ENCODE measurements around the gene PDHA2.
"Not testable (repeated sequence)": the region's sequence is repeated elsewhere in the genome, so short reads cannot be mapped to it uniquely, and the experiment has no call there.

Gene PDHA2

GRCh38 chr4:95839891-95840290, at the start of gene PDHA2:
PDHA2 (plus strand) TSS chr4:95840093; CDS start chr4:95840151, 58 bp downstream.
- DNase-seq = no peak

GRCh38 chr4:95798003-95798402, 41.9 kb upstream of the PDHA2 start:
- no peak for DNase-seq

GRCh38 chr4:95798727-95799126, 41.2 kb upstream of the PDHA2 start:
- no peak for DNase-seq

- no peak for DNase-seq
Observed at GRCh38 chr4:95821867-95822266, 18.0 kb upstream of the PDHA2 start.

- DNase-seq = no peak
Observed at GRCh38 chr4:95825546-95825945, 14.3 kb upstream of the PDHA2 start.

GRCh38 chr4:95830651-95831050, 9.2 kb upstream of the PDHA2 start:
- DNase-seq = no peak

GRCh38 chr4:95831166-95831565, 8.7 kb upstream of the PDHA2 start:
- no peak for DNase-seq

GRCh38 chr4:95833711-95834194, 6.1 kb upstream of the PDHA2 start:
- DNase-seq = no peak

GRCh38 chr4:95835672-95836071, 4.2 kb upstream of the PDHA2 start:
- no peak for DNase-seq

GRCh38 chr4:95838192-95838591, 1.7 kb upstream of the PDHA2 start:
- DNase-seq = no peak

- DNase-seq = no peak
Observed at GRCh38 chr4:95847908-95848460, 8.1 kb downstream of the PDHA2 start.

GRCh38 chr4:95850161-95850560, 10.3 kb downstream of the PDHA2 start:
- no peak for DNase-seq

GRCh38 chr4:95857761-95858160, 17.9 kb downstream of the PDHA2 start:
- DNase-seq = no peak

GRCh38 chr4:95867919-95868318, 28.0 kb downstream of the PDHA2 start:
- no peak for DNase-seq

GRCh38 chr4:95869414-95869813, 29.5 kb downstream of the PDHA2 start:
- not testable (repeated sequence) for DNase-seq

- no peak for DNase-seq
Observed at GRCh38 chr4:95869961-95870500, 30.1 kb downstream of the PDHA2 start.

GRCh38 chr4:95877636-95878035, 37.7 kb downstream of the PDHA2 start:
- DNase-seq = no peak

- no peak for DNase-seq
Observed at GRCh38 chr4:95887551-95887950, 47.7 kb downstream of the PDHA2 start.

- no peak for DNase-seq
Observed at GRCh38 chr4:95889662-95890061, 49.8 kb downstream of the PDHA2 start.

All from stimulated activated CD4-positive, alpha-beta T cell treated with anti-CD3 and anti-CD28 coated beads, Interleukin-12 subunit alpha, Interleukin-12 subunit beta, amount 100 ng/mL, for 4 hours (primary cell).